Stimulated activated effector memory CD8-positive, alpha-beta T cell treated with anti-CD3 and anti-CD28 coated beads, Interleukin-12 subunit alpha, Interleukin-12 subunit beta, amount 100 ng/mL, for 72 hours (primary cell): ENCODE data around the gene CES1.
"Not testable (repeated sequence)": the region's sequence is repeated elsewhere in the genome, so short reads cannot be mapped to it uniquely, and the experiment has no call there.

Experiments
- ATAC-seq: fragments of 150-1000 bp; cut with Tn5 transposase; 2 replicates; pipeline ENCODE4 v1.10.0; 2021
- DNase-seq, 2 donors: peaks; one replicate each; pipeline ENCODE4 v3.0.0; 2021 to 2022; ENCODE audit warnings: low spot score in 2 of 2
- H3K27ac Mint-ChIP-seq: one replicate; pipeline ENCODE4 v1.8.0; 2022; ENCODE audit warnings: mild to moderate bottlenecking, mixed read lengths
- H3K36me3 Mint-ChIP-seq: one replicate; pipeline ENCODE4 v1.8.0; 2022; ENCODE audit warnings: mild to moderate bottlenecking, mixed read lengths
- H3K4me1 Mint-ChIP-seq: one replicate; pipeline ENCODE4 v1.8.0; 2022; ENCODE audit warnings: mixed read lengths
- H3K4me3 Mint-ChIP-seq: one replicate; pipeline ENCODE4 v1.8.0; 2022; ENCODE audit warnings: mild to moderate bottlenecking, mixed read lengths
- H3K9me3 Mint-ChIP-seq: one replicate; pipeline ENCODE4 v1.8.0; 2022; ENCODE audit warnings: mixed read lengths

CES1 gene

DNA sequence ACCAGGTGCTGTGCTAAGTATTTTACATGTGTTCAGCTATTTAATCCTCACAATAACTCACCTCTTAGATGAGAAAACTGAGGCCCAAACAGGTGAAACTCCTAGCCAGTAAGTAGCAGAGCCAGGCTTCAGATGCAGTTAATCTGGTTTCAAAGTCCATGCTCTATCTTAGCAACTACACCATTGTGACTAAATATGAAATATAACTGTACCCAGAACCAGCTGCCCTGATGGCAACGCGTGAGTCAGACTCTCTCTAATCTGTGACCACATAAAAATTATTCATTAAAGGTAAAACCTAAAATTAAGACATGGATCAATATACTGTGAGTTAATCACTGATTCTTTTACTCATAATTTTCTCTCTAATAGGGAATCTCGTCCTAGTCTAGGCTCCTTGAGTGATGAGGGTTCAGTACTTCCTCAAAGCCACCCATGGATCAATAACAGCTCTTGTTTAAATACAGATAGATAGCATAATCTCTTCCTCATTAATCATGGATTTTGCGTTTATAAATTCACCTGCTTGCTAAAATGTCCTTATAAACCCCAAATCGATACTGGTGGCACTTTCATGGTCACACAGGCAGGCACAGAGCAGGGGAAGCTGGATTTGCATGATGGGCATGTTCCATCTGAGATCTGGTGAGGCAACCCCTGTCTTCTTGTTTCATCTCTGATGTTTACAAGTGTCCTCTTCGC, 50.7 kb downstream of the CES1 start:
- H3K4me1 Mint-ChIP-seq, H3K27ac Mint-ChIP-seq, H3K4me3 Mint-ChIP-seq, H3K36me3 Mint-ChIP-seq, H3K9me3 Mint-ChIP-seq: not testable (repeated sequence)
- peak in 1 of 2 donors; percentile 15 for DNase-seq
- ATAC-seq: peak; percentile 36

DNA sequence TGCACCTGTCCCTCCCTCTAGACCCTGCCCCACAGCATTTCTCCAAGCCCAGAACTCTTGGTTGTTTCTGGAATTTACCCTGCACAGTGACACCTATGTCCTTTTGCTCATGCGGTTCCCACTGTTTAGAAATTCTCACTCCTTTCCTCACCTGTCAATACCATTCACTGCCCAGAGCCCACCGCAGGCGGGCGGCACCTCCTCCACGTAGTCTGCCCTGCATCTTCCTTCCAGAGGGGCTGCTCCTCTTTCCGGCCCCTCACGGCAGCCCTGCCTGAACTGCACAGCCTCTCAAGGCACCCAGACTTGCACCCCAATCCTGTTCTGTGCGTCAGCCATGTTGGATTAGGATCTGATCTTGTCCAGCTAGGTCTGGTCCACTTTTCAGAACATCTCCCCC, 51.4 kb downstream of the CES1 start:
- not testable (repeated sequence) for DNase-seq, H3K36me3 Mint-ChIP-seq, H3K4me3 Mint-ChIP-seq, H3K27ac Mint-ChIP-seq, H3K9me3 Mint-ChIP-seq, ATAC-seq, H3K4me1 Mint-ChIP-seq

DNA sequence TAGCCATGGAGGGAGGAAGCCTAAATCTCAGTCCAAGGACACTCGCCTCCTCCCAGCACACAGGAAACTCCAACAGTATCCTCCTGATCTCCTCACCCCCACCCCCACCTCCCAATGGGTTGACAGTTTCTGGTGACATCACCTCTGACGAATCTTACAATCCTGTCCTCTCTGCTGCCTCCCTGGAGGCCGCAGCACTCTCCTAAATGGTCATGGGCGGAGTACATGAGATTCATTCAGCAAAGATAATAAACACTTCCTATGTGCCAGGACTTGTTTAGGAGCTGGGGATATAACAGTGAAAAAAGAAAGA, 52.8 kb downstream of the CES1 start:
- H3K36me3 Mint-ChIP-seq, H3K9me3 Mint-ChIP-seq, ATAC-seq, H3K4me1 Mint-ChIP-seq, H3K27ac Mint-ChIP-seq, H3K4me3 Mint-ChIP-seq, DNase-seq: not testable (repeated sequence)

DNA sequence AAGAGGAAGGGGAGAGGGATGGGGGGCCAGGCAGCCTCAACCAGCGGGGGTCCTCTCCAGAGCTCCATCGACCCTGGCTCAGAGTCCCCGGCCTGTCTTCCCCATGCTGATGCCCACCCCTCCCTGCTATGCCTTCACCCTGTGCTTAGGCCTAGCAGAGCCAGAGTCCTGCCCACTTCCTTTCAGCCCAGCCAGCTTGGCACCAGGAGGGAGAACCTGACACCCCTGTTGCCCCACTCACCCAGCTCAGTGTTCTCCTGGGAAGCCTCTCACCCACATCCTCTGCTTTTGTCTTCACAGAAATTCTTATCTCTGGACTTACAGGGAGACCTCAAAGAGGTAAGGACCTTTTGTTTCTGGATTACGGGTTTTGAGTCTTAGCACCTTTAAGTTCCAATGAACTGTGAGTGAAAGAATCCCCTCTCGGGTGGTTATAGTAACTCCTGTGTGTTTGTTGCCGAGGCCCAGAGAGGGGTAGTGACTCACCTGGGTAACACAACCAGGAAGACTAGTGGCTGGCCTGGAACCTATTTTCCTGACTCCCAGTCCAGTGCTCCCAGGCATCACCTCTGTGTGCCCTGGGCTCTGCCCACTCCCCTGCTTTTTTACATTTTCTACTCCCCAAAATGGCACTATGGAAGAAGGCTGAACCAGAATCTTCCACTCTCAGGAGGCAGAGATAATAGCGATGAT, 53.3 kb downstream of the CES1 start:
- DNase-seq: no peak
- Mint-ChIP-seq H3K36me3 (no peaks in the 10 kb centered on the region), H3K4me3 (no peak overlapping the region), H3K9me3 (no peaks in the 10 kb centered on the region), H3K27ac (no peak overlapping the region), H3K4me1 (no peaks in the 10 kb centered on the region)
- ATAC-seq: no peak

DNA sequence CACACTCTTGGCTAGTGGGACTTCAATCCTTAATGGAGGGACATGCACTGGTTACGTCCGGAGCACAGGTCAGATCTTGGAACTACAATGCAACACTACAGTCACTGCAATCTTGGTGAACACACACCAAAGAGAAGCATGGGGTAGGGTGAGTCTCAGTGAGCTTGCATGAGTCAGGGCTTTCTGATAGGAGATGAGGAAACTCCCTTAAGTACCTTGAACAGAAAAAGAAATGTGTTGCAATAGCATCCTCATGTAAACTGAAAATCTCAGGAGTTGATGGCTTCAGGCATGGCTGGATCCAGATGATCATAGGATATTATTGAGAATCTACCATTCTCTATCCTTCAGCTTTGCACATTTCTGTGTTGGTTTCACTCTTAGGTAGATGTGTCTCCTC, 54.1 kb downstream of the CES1 start:
- DNase-seq (no peak), ATAC-seq (no peak)
- Mint-ChIP-seq H3K4me3 (no peak overlapping the region), H3K4me1 (peaks cover 5% of the 10 kb centered on the region), H3K9me3 (no peaks in the 10 kb centered on the region), H3K36me3 (no peaks in the 10 kb centered on the region), H3K27ac (no peak overlapping the region)

DNA sequence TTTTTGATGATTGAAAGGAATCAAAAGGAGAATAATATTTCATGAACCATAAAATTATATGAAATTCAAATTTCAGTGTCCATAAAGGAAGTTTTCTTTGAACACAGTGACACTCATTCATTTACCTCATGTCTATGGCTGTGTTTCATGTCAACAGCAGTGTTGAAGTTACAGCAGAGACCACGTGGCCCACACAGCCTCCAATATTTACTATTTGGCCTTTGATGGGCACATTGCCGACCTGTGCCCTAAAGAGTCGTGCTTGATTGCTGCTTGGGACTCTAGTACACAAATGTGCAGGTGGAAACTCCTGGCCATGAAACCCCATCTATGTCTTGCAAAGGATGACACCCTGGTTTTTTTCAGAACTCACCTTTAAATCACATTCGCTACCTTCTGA, 57.0 kb downstream of the CES1 start:
- no peak for ATAC-seq
- Mint-ChIP-seq H3K4me1 (peaks cover 14% of the 10 kb centered on the region), H3K4me3 (no peak overlapping the region), H3K36me3 (no peaks in the 10 kb centered on the region), H3K27ac (no peak overlapping the region), H3K9me3 (no peaks in the 10 kb centered on the region)
- no peak for DNase-seq

DNA sequence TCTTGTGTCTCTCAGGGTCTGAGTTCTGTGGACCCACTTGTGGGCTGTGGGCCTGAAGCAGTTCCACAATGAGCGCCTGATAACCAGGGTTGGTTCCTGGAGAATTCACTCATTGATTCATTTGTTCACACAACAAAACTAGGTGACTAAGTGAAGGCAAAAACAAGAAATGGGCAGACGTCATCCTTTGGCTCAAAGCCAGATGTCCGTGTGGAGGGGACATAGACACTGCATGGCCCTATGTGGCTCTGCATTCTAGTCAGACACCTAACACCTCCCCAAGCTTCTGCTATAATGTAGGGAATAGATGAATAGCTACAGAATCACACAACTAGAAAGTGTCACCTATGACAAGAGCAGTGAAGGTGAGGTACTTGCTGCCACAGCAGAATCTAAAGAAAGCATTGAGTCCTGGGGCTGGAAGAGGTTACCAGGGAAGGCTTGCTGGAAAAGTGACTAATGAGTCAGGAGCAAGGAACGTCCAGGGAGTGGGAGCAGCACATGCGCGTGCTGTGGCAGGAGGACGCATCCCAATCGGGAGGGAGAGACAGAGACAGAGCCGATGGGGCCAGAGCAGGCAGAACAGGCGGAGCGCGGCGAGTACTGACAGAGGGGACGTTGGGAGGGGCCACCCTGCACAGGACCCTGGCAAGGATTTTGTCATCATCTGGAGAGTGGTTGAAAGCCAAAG, 58.9 kb downstream of the CES1 start:
- ATAC-seq: no peak
- no peak for DNase-seq
- Mint-ChIP-seq H3K36me3 (no peaks in the 10 kb centered on the region), H3K27ac (no peak overlapping the region), H3K9me3 (no peaks in the 10 kb centered on the region), H3K4me1 (peaks cover 17% of the 10 kb centered on the region), H3K4me3 (no peak overlapping the region)

DNA sequence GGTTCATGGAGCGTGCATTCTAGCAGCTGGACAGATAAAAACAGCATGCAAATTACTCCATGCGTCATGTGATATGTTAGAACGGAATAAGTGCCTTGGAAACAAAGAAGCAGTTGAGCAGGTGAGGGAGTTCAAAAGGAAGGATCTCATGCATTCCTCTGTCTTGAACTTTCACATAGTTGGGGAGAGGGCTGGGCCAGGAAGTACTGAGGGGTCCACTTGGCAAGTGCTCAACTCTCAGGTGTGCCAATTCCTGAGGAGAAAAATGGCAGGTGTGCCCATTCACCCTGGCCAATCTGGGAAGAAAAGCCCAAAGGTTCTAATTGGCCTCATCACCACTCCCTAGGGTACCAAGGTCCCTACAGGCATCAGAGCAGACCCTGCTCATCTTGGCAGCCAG, 67.7 kb downstream of the CES1 start:
- Mint-ChIP-seq H3K9me3 (no peaks in the 10 kb centered on the region), H3K4me1 (peaks cover 8% of the 10 kb centered on the region), H3K4me3 (no peak overlapping the region), H3K27ac (no peak overlapping the region), H3K36me3 (no peaks in the 10 kb centered on the region)
- no peak for DNase-seq
- ATAC-seq: no peak

DNA sequence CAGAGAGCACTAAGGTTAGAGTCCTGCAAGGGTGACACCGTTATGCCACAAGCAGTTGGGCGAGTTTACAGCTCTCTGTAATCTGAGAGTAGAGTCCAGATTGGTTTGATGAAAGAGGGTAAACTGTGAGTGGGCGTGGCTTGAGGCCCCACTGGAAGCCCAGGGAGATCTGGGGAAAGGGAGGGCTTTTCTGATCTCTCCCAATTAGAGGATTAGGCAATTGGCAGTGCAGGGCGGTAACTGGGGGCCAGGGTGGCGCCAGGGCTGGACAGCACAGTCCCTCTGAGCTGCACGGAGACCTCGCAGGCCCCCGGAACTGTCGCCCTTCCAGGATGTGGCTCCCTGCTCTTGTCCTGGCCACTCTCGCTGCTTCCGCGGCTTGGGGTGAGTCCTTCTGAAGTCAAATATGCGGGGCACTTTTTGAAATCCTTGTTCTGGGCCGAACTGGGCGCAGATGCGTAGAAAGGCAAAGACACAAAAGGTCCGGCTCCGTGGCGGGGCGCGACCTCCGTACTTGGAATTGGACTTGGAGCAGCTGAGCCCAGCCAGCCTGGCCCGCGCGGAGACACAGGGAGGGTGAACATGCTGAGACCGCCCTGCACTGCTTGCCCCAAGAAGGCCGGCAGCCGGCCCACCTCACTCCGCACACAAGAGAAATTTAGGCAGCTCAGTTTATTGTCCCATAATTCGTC, 72.4 kb downstream of the CES1 start:
- H3K27ac Mint-ChIP-seq: no peak overlapping the region
- ATAC-seq (no peak), DNase-seq (no peak)
- no peak overlapping the region for H3K4me3 Mint-ChIP-seq
- peaks cover 8% of the 10 kb centered on the region for H3K4me1 Mint-ChIP-seq
- no peaks in the 10 kb centered on the region for H3K9me3 Mint-ChIP-seq
- H3K36me3 Mint-ChIP-seq: peaks cover 6% of the 10 kb centered on the region

DNA sequence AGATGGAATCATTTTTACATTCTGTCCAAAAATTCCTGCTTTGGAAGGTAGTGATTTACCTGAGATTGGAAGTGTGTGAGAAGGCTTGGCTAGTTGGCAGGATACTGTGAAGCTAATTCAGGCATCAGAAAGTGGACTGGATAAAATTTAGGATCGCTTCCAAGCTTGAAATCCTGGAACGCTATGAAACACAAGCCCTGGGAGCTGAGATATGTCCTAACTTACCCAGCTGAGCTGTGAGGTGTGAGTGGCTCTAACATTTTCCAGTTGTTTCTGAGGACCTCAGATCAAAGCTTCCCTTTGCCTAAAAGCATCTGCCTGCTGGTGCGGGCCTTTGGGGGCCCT, 73.0 kb downstream of the CES1 start:
- H3K4me3 Mint-ChIP-seq, H3K36me3 Mint-ChIP-seq, DNase-seq, H3K9me3 Mint-ChIP-seq, ATAC-seq, H3K27ac Mint-ChIP-seq, H3K4me1 Mint-ChIP-seq: not testable (repeated sequence)

DNA sequence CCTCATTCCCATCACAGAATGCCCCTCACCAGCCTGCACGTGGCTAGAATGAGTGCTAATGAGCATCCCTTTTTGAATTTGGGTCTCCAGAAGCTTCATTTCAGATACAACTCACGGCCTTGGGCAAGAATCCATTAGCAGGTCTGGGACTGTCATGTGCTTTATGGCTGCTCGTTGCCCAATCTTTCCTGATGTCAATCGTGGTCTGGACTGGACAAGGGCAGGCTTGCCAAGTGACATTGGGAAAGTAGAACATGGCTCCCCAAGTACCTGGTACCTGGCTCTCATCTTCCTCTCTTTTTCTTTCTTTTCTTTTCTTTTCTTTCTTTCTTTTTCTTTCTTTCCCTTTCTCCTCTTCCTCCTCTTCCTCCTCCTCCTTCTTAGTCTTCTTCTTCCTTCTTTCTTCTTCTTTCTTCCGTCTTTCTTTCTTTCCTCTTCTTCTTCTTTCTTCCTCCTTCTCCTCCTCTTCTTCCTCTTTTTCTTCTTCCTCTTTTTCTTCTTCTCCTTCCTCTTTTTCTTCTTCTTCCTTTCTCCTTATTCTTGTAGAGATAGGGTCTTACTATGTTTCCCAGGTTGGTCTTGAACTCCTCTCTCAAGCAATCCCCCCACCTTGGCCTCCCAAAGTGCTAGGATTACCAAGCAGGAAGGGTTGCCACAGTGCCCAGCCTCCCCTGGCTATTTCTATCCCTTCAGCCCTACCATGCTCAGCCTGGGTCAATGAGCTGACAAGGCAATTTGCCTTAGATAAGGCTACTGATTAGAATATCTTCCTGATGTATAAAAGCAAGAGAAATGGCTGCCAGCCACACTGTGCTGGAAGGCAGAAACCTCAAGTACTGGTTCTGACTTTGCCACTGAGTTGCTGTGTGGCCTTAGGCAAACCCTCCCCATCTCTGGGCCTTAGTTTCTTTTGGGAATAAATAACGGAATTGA, 75.0 kb downstream of the CES1 start:
- H3K9me3 Mint-ChIP-seq, H3K4me3 Mint-ChIP-seq, ATAC-seq, H3K36me3 Mint-ChIP-seq, H3K27ac Mint-ChIP-seq, DNase-seq: not testable (repeated sequence)
- peaks cover 26% of the 10 kb centered on the region for H3K4me1 Mint-ChIP-seq

DNA sequence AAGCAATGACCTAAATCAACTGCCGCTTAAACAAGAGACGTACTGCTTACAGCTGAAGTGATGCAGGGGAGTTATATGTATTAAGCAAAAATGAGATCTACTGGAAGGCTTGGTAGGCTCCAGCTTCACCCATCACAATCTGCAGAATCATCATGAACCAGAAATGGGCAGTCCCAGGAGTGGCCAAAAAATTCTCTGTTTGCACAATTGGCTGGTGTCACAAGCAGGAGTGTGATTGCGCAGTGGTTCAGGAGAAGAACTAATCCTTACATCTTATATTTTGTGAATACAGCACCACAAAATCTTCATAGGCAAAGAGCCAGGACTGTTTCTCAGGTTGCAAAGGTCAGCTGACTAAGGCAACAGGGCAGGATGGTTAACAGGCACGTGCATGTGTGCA, 75.9 kb downstream of the CES1 start:
- H3K27ac Mint-ChIP-seq: no peak overlapping the region
- no peak for DNase-seq
- peaks cover 11% of the 10 kb centered on the region for H3K9me3 Mint-ChIP-seq
- H3K4me1 Mint-ChIP-seq: peaks cover 28% of the 10 kb centered on the region
- ATAC-seq: no peak
- peaks cover 6% of the 10 kb centered on the region for H3K36me3 Mint-ChIP-seq
- H3K4me3 Mint-ChIP-seq: no peak overlapping the region

DNA sequence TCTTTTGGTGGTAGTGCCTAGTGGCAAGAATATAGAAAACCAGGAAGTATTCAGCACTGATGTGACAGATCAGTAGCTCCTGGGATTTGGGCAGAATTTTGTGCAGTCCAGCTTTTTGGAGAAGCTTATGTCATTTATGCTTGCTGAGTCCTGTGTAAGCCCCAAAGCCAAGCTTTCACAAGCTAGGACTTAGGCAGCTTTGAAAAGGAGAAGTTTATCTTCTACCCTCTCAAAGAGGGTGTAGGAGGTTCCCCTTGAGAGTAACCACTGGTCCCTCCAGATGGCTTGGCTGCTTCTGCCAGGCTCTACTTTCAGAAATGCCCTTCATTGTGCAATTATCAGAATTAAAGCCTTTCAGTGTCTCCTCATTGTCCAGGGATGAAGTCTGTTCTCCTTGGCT, 78.8 kb downstream of the CES1 start:
- ATAC-seq (no peak), DNase-seq (no peak)
- no peak overlapping the region for H3K4me3 Mint-ChIP-seq
- H3K36me3 Mint-ChIP-seq: peaks cover 6% of the 10 kb centered on the region
- H3K9me3 Mint-ChIP-seq: peaks cover 11% of the 10 kb centered on the region
- H3K4me1 Mint-ChIP-seq: peaks cover 28% of the 10 kb centered on the region
- H3K27ac Mint-ChIP-seq: peak overlapping the region; percentile 95

DNA sequence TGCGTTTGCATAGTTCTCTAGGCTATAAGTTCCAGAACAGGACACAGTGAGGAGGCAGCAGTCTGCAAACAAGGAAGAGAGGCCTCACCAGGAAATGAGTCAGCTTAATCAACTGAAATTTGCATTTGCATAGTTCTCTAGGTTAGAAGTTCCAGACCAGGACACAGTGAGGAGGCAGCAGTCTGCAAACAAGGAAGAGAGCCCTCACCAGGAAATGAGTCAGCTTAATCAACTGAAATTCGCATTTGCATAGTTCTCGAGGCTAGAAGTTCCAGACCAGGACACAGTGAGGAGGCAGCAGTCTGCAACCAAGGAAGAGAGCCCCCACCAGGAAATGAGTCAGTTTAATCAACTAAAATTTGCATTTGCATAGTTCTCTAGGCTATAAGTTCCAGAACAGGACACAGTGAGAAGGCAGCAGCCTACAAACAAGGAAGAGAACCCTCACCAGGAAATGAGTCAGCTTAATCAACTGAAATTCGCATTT, 79.7 kb downstream of the CES1 start:
- not testable (repeated sequence) for H3K36me3 Mint-ChIP-seq, ATAC-seq
- Mint-ChIP-seq H3K9me3 (peaks cover 11% of the 10 kb centered on the region), H3K4me1 (peaks cover 28% of the 10 kb centered on the region), H3K4me3 (peak overlapping the region; percentile 27), H3K27ac (peak overlapping the region; percentile 95)
- peak in 1 of 2 donors; percentile 50 for DNase-seq
